Measurements from ENCODE around the gene CNOT1. TPM values are rescaled to one million over a fixed set of nuclear protein-coding genes. Genes with fewer than 3 reads are reported as not detected.

The CNOT1 gene
- total and polyA plus RNA-seq, 12 donors: 40.9 to 189 (median 155) TPM

- TF ChIP-seq POLR2A (IDR thresholded peaks at IDR 0.05): no peak
- TF ChIP-seq, protein P1, sequence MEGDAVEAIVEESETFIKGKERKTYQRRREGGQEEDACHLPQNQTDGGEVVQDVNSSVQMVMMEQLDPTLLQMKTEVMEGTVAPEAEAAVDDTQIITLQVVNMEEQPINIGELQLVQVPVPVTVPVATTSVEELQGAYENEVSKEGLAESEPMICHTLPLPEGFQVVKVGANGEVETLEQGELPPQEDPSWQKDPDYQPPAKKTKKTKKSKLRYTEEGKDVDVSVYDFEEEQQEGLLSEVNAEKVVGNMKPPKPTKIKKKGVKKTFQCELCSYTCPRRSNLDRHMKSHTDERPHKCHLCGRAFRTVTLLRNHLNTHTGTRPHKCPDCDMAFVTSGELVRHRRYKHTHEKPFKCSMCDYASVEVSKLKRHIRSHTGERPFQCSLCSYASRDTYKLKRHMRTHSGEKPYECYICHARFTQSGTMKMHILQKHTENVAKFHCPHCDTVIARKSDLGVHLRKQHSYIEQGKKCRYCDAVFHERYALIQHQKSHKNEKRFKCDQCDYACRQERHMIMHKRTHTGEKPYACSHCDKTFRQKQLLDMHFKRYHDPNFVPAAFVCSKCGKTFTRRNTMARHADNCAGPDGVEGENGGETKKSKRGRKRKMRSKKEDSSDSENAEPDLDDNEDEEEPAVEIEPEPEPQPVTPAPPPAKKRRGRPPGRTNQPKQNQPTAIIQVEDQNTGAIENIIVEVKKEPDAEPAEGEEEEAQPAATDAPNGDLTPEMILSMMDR (IDR thresholded peaks at IDR 0.05): no peak
- no peaks in the 10 kb centered on the region for H3K27me3 ChIP-seq
- WGBS, 4 donors: 12 to 32% (median 28%) methylated on average over 7 to 36 of the region's 36 CpGs
- peaks cover 0 to 12% of the 10 kb centered on the region in 2 donors for H3K36me3 ChIP-seq (replicated peaks in 1 of 2)
- H3K9me3 ChIP-seq (replicated peaks in 1 of 3): no peaks in the 10 kb centered on the region
- DNase-seq: peak in 1 of 7 donors; percentile 36
- intact Hi-C loops (cut with DNase I): loop anchor here in 1 of 2 donors (10.0 kb wide), 1 partner anchor 134 kb away; no protein-coding TSS in a partner anchor
- peak overlapping the region in 1 of 4 donors; percentile 19 for H3K4me3 ChIP-seq
- H3K27ac ChIP-seq: peak overlapping the region in 2 of 5 donors; percentile 45 to 57
- H3K4me1 ChIP-seq (replicated peaks in 1 of 2): peaks cover 16 to 28% of the 10 kb centered on the region in 2 donors
Observed at GRCh38 chr16:58500430-58501241, 129.0 kb downstream of the CNOT1 start.

GRCh38 chr16:58499615-58500351 is 129.8 kb downstream of the CNOT1 start, which contains the start of gene NDRG4:
Gene NDRG4 (plus strand): TSS chr16:58500143. CDS start chr16:58500249, 106 bp downstream.
- Histone ChIP-seq H3K4me3 (peak within 1 kb of the TSS in 1 of 4 donors; percentile 19), H3K9me3 (replicated peaks in 1 of 3) (no peaks in the 10 kb centered on the region), H3K27ac (peak within 1 kb of the TSS in 2 of 5 donors; percentile 45 to 57), H3K27me3 (no peaks in the 10 kb centered on the region), H3K36me3 (replicated peaks in 1 of 2) (peaks cover 0 to 12% of the 10 kb centered on the region in 2 donors), H3K4me1 (replicated peaks in 1 of 2) (peaks cover 25 to 37% of the 10 kb centered on the region in 2 donors)
- intact Hi-C loops (cut with DNase I): loop anchor here in 1 of 2 donors (10.0 kb wide), 1 partner anchor 135 kb away; no protein-coding TSS in a partner anchor
- DNase-seq: peak; percentile 69 to 93 (median 86)
- 22 to 54% (median 31%) methylated on average over 7 to 24 of the region's 24 CpGs for WGBS, 4 donors
- TF ChIP-seq, protein P1 (IDR thresholded peaks at IDR 0.05): no peak
- peak; percentile 35 to 65 for TF ChIP-seq POLR2A (IDR thresholded peaks at IDR 0.05)

- H3K36me3 ChIP-seq (replicated peaks in 1 of 2): peaks cover 0 to 8% of the 10 kb centered on the region in 2 donors
- 76 to 90% (median 81%) methylated on average over 8 to 10 of the region's 10 CpGs for WGBS, 4 donors
- H3K27ac ChIP-seq: peak overlapping the region in 2 of 5 donors; percentile 22 to 57
- intact Hi-C loops (cut with DNase I): no loop called here
- H3K27me3 ChIP-seq: no peaks in the 10 kb centered on the region
- H3K9me3 ChIP-seq (replicated peaks in 1 of 3): no peaks in the 10 kb centered on the region
- H3K4me3 ChIP-seq: no peak overlapping the region
- peak in 1 of 7 donors; percentile 12 for DNase-seq
- TF ChIP-seq, protein P1 (IDR thresholded peaks at IDR 0.05): no peak
- no peak for TF ChIP-seq POLR2A (IDR thresholded peaks at IDR 0.05)
- H3K4me1 ChIP-seq (replicated peaks in 1 of 2): peaks cover 25 to 43% of the 10 kb centered on the region in 2 donors
Observed at GRCh38 chr16:58499092-58499511, 130.5 kb downstream of the CNOT1 start.

Measured in adrenal gland (tissue), 12 donors.